Erythroblast (primary cell): Measurements from ENCODE around the gene CHAC1.

Source experiments
- GATA1 ChIP-seq: IDR thresholded peaks from 2 replicates; pipeline ENCODE4 v1.6.1; 2011; ENCODE audit warnings: low read depth, mild to moderate bottlenecking, control low read depth, low read length, moderate library complexity
- POLR2A ChIP-seq: IDR thresholded peaks from 2 replicates; pipeline ENCODE4 v1.6.1; 2011; ENCODE audit warnings: mild to moderate bottlenecking, low read length

DNA sequence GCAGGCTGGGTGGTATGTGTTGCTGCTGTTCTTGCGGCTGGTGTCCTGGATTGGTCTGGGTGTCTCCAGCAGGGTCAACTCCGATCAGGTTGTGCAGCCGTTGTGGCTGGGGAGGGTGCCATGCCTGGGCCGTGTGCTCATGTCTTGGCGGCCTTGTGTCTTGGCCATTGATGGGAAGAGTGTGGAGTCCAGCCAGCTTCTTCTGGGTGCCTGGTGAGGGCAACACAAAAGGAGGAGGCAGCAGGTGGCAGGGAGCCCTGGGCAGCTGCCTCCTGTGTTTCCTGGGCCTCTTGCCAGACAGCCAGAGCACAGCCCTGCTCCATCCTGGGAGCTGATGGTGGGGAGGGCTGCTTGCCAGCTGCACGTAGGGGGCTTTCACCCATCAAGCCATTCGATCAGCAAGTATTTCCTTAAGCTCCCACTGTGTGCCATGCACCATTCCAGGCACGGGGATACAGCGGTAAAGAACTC, 4.3 kb downstream of the CHAC1 start:
- peak; percentile 13 for TF ChIP-seq POLR2A
- no peak for TF ChIP-seq GATA1
